Heart left ventricle (tissue), 16 donors: Measurements from ENCODE around the gene AAK1. TPM values are rescaled to one million over a fixed set of nuclear protein-coding genes. Genes with fewer than 3 reads are reported as not detected.
A peak's percentile ranks its signal among the peaks of the same experiment; 100 is the strongest.
"Not testable (repeated sequence)": the region's sequence is repeated elsewhere in the genome, so short reads cannot be mapped to it uniquely, and the experiment has no call there.

Experiments
- ATAC-seq, 4 donors: fragments of 200-7000 bp; cut with Tn5 transposase; one replicate each; pipeline ENCODE4 v1.9.1; 2020 to 2022; ENCODE audit warnings: moderate library complexity in 4 of 4, mild to moderate bottlenecking in 3 of 4, moderate number of reproducible peaks in 1 of 4
- DNase-seq, 5 donors: peaks; one replicate each; pipeline ENCODE4 v3.0.0-alpha.2; 2020
- H3K27ac ChIP-seq, 12 donors: fragments of 200-600 bp; sonication (generic) in 4 of 12; one replicate each; pipeline versions ENCODE4 v1.5.0 to v1.8.0; 2016 to 2022; ENCODE audit warnings: mild to moderate bottlenecking in 2 of 12
- H3K27me3 ChIP-seq, 9 donors: fragments of 200-600 bp; sonication (generic) in 2 of 9; one replicate each; pipeline versions ENCODE4 v1.5.1 to v1.8.0; 2016 to 2022; ENCODE audit warnings: mild to moderate bottlenecking in 3 of 9
- H3K36me3 ChIP-seq, 9 donors: fragments of 200-600 bp; sonication (generic) in 2 of 9; one replicate each; pipeline versions ENCODE4 v1.5.0 to v1.8.0; 2018 to 2022; ENCODE audit warnings: mild to moderate bottlenecking in 2 of 9
- H3K4me1 ChIP-seq, 12 donors: fragments of 200-600 bp; sonication (generic) in 4 of 12; one replicate each; pipeline versions ENCODE4 v1.5.0 to v1.8.0; 2016 to 2022; ENCODE audit warnings: mild to moderate bottlenecking in 3 of 12
- H3K4me3 ChIP-seq, 12 donors: fragments of 200-600 bp; sonication (generic) in 4 of 12; one replicate each; pipeline versions ENCODE4 v1.5.0 to v1.8.0; 2017 to 2022; ENCODE audit warnings: mild to moderate bottlenecking in 9 of 12, moderate library complexity in 4 of 12
- H3K9me3 ChIP-seq, 12 donors: fragments of 200-600 bp; sonication (generic) in 4 of 12; one replicate each; pipeline versions ENCODE4 v1.5.0 to v1.8.0; 2016 to 2022; ENCODE audit warnings: mild to moderate bottlenecking in 1 of 12
- CTCF ChIP-seq, 12 donors: fragments of 200-600 bp; sonication (generic) in 4 of 12; IDR thresholded peaks; one replicate each; pipeline versions ENCODE4 v1.5.0 to v1.8.0; 2018 to 2022; ENCODE audit warnings: antibody characterized with exemption in 12 of 12, mild to moderate bottlenecking in 5 of 12
- POLR2A ChIP-seq, 2 donors: fragments of 450-650 bp; IDR thresholded peaks; one replicate each; pipeline ENCODE4 v1.6.1; 2017; ENCODE audit warnings: antibody characterized with exemption in 2 of 2, mild to moderate bottlenecking in 2 of 2, moderate library complexity in 2 of 2
- WGBS, 4 donors: extraction: QIAGEN DNeasy Blood & Tissue Kit in 2 of 4; methylation state at CpG; one replicate each; pipeline versions ENCODE4 v1.1.5 to v1.1.7; 2013 to 2018; 5-methylcytosine and 5-hydroxymethylcytosine counted together
- intact Hi-C, 10 donors: fragments of 100-400 bp; cut with DNase I; formaldehyde crosslinking; loops; one replicate each; pipeline versions ENCODE4 v1.11.1 to v1.14.2; 2022
- polyA plus RNA-seq, 2 donors: library from polyadenylated mRNA; stranded (reverse); fragments of 200-250 nt; gene quantifications; one replicate each; pipeline ENCODE4 v1.2.3, GENCODE V29; 2013
- total RNA-seq, 9 donors: library from RNA; depleted of rRNA in 2 of 9; stranded (reverse); fragments of >200 nt in 2 of 9; fragmentation: NEBNext Ultra II Directional in 3 of 9; extraction: Animal tissue kit (Norgen Biotek cat#: 25700) in 3 of 9; gene quantifications; one replicate each; pipeline versions ENCODE4 v1.1.0 to v1.2.4, GENCODE V29; 2016 to 2023
- donor health status: ischemic (EF 13 %, LVEDD 7.1; RV severe dilation, severe dysfunction).
- donor health status: healthy with polysubstance abuse.
- donor health status: DM: no; HTN: yes; CAD: no.
- donor health status: DM: no; HTN: no; CAD: no.
- donor health status: ischemic (EF 25% LVEDD 6.9; RV normal size, moderate dysfunction).
- donor health status: ischemic (EF 25% LVEDD 5.7; RV mildly dilated, moderate dysfunction).
- donor health status: healthy.
- donor health status: DM: yes; HTN: yes; CAD: no.
- donor health status: ischemic (EF 35%, LVEDD 5.7; RV mildly dilated, moderate dysfunction).
- donor health status: nonischemic (EF 11% LVEDD 7.7; RV severe dilation, severe dysfunction).
- donor health status: DM: yes; HTN: yes; CAD: no.
- donor health status: PGD.
- donor health status: ischemic (EF 29% LVEDD 5.4; RV normal size, mild dysfunction).
- donor health status: nonischemic (EF 23%, LVEDD 6.1; RV moderate dilation, normal function).

The AAK1 gene
- total and polyA plus RNA-seq, 11 donors, result 34.4 to 167 (median 122) TPM

- H3K9me3 ChIP-seq, result no peaks in the 10 kb centered on the region
- ATAC-seq (peak; percentile 33 to 74 (median 54)), DNase-seq (no peak)
- H3K27me3 ChIP-seq, result no peaks in the 10 kb centered on the region
- WGBS, 4 donors, result 69 to 80% (median 75%) methylated on average over 5 of the region's 5 CpGs
- H3K36me3 ChIP-seq, result no peaks in the 10 kb centered on the region
- TF ChIP-seq POLR2A (IDR thresholded peaks at IDR 0.05), result no peak
- no peak for TF ChIP-seq CTCF (IDR thresholded peaks at IDR 0.05)
- H3K4me3 ChIP-seq, result no peak overlapping the region
- H3K4me1 ChIP-seq, result peaks cover 0 to 87% (median 55%) of the 10 kb centered on the region in 12 donors
- intact Hi-C loops, result loop anchor here in 1 of 10 donors (10.0 kb wide), 1 partner anchor 47 kb away; no protein-coding TSS in a partner anchor
- H3K27ac ChIP-seq, result peak overlapping the region in 11 of 12 donors; percentile 2 to 64 (median 57)
Measured at GRCh38 chr2:69577467-69578197, 65.9 kb downstream of the AAK1 start.

- no peak for TF ChIP-seq POLR2A (IDR thresholded peaks at IDR 0.05)
- TF ChIP-seq CTCF (IDR thresholded peaks at IDR 0.05), result no peak
- Histone ChIP-seq H3K4me1 (peaks cover 0 to 87% (median 57%) of the 10 kb centered on the region in 12 donors), H3K9me3 (no peaks in the 10 kb centered on the region), H3K27me3 (no peaks in the 10 kb centered on the region), H3K4me3 (no peak overlapping the region), H3K36me3 (no peaks in the 10 kb centered on the region), H3K27ac (peak overlapping the region in 10 of 12 donors; percentile 2 to 64 (median 58))
- intact Hi-C loops, result loop anchor here in 1 of 10 donors (10.0 kb wide), 1 partner anchor 48 kb away; no protein-coding TSS in a partner anchor
- WGBS, 4 donors, result 47 to 70% (median 65%) methylated on average over 5 of the region's 5 CpGs
- peak in 1 of 5 donors; percentile 24 for DNase-seq
- ATAC-seq, result peak; percentile 18 to 56 (median 48)
Measured at GRCh38 chr2:69576880-69577279, 66.7 kb downstream of the AAK1 start.

- H3K27me3 ChIP-seq, result no peaks in the 10 kb centered on the region
- no peak for ATAC-seq
- H3K27ac ChIP-seq, result peak overlapping the region in 4 of 12 donors; percentile 13 to 63 (median 24)
- no peak overlapping the region for H3K4me3 ChIP-seq
- intact Hi-C loops, result loop anchor here in 1 of 10 donors (10.0 kb wide), 1 partner anchor 49 kb away; no protein-coding TSS in a partner anchor
- no peak for TF ChIP-seq POLR2A (IDR thresholded peaks at IDR 0.05)
- TF ChIP-seq CTCF (IDR thresholded peaks at IDR 0.05), result no peak
- peaks cover 0 to 87% (median 61%) of the 10 kb centered on the region in 12 donors for H3K4me1 ChIP-seq
- H3K36me3 ChIP-seq, result peaks cover 0 to 3% (median 0%) of the 10 kb centered on the region in 9 donors
- H3K9me3 ChIP-seq, result no peaks in the 10 kb centered on the region
- 88 to 95% (median 92%) methylated on average over 1 of the region's 1 CpG for WGBS, 4 donors
- DNase-seq, result no peak
Measured at GRCh38 chr2:69575926-69576325, 67.6 kb downstream of the AAK1 start.

DNA sequence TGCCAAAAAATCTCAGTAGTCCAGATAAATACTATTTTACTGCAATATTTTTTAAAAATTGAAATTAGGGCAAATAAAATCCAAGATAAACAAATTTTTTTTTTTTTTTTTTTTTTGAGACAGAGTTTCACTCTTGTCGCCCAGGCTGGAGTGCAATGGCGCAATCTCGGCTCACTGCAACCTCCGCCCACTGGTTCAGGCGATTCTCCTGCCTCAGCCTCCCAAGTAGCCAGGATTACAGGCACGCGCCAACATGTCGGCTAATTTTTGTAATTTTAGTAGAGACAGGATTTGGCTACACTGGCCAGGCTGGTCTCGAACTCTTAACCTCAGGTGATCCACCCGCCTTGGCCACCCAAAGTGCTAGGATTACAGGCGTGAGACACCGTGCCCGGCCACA, 68.2 kb downstream of the AAK1 start:
- H3K4me1 ChIP-seq, result peaks cover 0 to 87% (median 63%) of the 10 kb centered on the region in 12 donors
- not testable (repeated sequence) for H3K36me3 ChIP-seq, H3K4me3 ChIP-seq, H3K27me3 ChIP-seq, H3K9me3 ChIP-seq, ATAC-seq, DNase-seq
- WGBS, 4 donors, result 91 to 98% (median 96%) methylated on average over 13 of the region's 13 CpGs
- intact Hi-C loops, result loop anchor here in 1 of 10 donors (10.0 kb wide), 1 partner anchor 49 kb away; no protein-coding TSS in a partner anchor
- H3K27ac ChIP-seq, result peak overlapping the region in 1 of 12 donors; percentile 13
